Adrenal gland (tissue), 12 donors: ENCODE data around the gene AMN. TPM values are rescaled to one million over a fixed set of nuclear protein-coding genes. Genes with fewer than 3 reads are reported as not detected.

Source experiments
- DNase-seq, 7 donors: peaks; one replicate each; pipeline ENCODE4 v3.0.0-alpha.2; 2019 to 2020
- H3K27ac ChIP-seq, 5 donors: fragments of 200-600 bp; sonication (generic) in 4 of 5; 1 replicate in 3 of 5; 2 replicates in 2 of 5; pipeline versions ENCODE4 v1.5.1 to v1.8.0; 2016 to 2020; ENCODE audit warnings: mild to moderate bottlenecking in 1 of 5
- H3K27me3 ChIP-seq: fragments of 200-600 bp; 2 replicates; pipeline ENCODE4 v1.8.0; 2021
- H3K36me3 ChIP-seq, 2 donors: fragments of 200-600 bp; replicated peaks in 1 of 2; 1 replicate in 1 of 2; 2 replicates in 1 of 2; pipeline versions ENCODE4 v1.5.1 to v1.8.0; 2018 to 2022
- H3K4me1 ChIP-seq, 2 donors: fragments of 200-600 bp; replicated peaks in 1 of 2; 1 replicate in 1 of 2; 2 replicates in 1 of 2; pipeline versions ENCODE4 v1.5.1 to v1.8.0; 2018 to 2021
- H3K4me3 ChIP-seq, 4 donors: fragments of 200-600 bp; sonication (generic) in 3 of 4; one replicate each; pipeline ENCODE4 v1.5.1; 2016 to 2018
- H3K9me3 ChIP-seq, 3 donors: fragments of 200-600 bp; sonication (generic) in 1 of 3; replicated peaks in 1 of 3; 1 replicate in 2 of 3; 2 replicates in 1 of 3; pipeline versions ENCODE4 v1.5.1 to v1.8.0; 2016 to 2021
- CTCF ChIP-seq, 6 experiments: fragments of 450-650 bp in 4 of 6; fragments of 200-600 bp in 2 of 6; sonication (generic) in 1 of 6; IDR thresholded peaks; 1 replicate in 5 of 6; 2 replicates in 1 of 6; pipeline versions ENCODE4 v1.5.1 to v1.8.0; 2016 to 2021; ENCODE audit warnings: antibody characterized with exemption in 6 of 6, mild to moderate bottlenecking in 2 of 6, moderate library complexity in 1 of 6
- POLR2A ChIP-seq, 2 donors: fragments of 450-650 bp; IDR thresholded peaks; one replicate each; pipeline ENCODE4 v1.6.1; 2017; ENCODE audit warnings: antibody characterized with exemption in 2 of 2, mild to moderate bottlenecking in 2 of 2, moderate library complexity in 1 of 2
- WGBS, 4 donors: extraction: QIAGEN DNeasy Blood & Tissue Kit in 2 of 4; methylation state at CpG; one replicate each; pipeline versions ENCODE4 v1.1.5 to v1.1.7; 2013 to 2017; 5-methylcytosine and 5-hydroxymethylcytosine counted together
- intact Hi-C, 2 donors: fragments of 100-400 bp; cut with DNase I; formaldehyde crosslinking; loops; one replicate each; pipeline versions ENCODE4 v1.14.1 to v1.15.0; 2022 to 2023
- polyA plus RNA-seq, 3 donors: library from polyadenylated mRNA; stranded (reverse); fragments of 200-250 nt in 2 of 3; fragments of 350-450 nt in 1 of 3; fragmentation: Illumina TruSeq in 1 of 3; extraction: RNeasy Lipid Tissue Mini Kit (QIAGEN cat#74804) in 1 of 3; gene quantifications; one replicate each; pipeline ENCODE4 v1.2.3, GENCODE V29; 2013 to 2014
- total RNA-seq, 9 donors: library from RNA; depleted of rRNA in 4 of 9; stranded (reverse); fragments of >200 nt in 4 of 9; fragments of 120-200 nt in 1 of 9; fragmentation: NEBNext Ultra II Directional in 1 of 9; extraction: Animal tissue kit (Norgen Biotek cat#: 25700) in 1 of 9; gene quantifications; one replicate each; pipeline versions ENCODE4 v1.1.0 to v1.2.4, GENCODE V29; 2013 to 2023
- donor health status: healthy with polysubstance abuse.
- donor health status: Bipolar disorder and iron deficiency.
- donor health status: DM: yes; HTN: yes; CAD: no.
- donor health status: DM: no; HTN: no; CAD: no.
- donor health status: DM: no; HTN: no; CAD: no.
- donor health status: DM: yes; HTN: yes; CAD: no.

The AMN gene
- total and polyA plus RNA-seq, 12 donors = 0.07 to 3.6 (median 0.35) TPM; not detected in 4

GRCh38 chr14:102883554-102883953, 38.9 kb upstream of the AMN start:
- intact Hi-C loops = no loop called here
- TF ChIP-seq CTCF (IDR thresholded peaks at IDR 0.05) (no peak), POLR2A (IDR thresholded peaks at IDR 0.05) (no peak)
- Histone ChIP-seq H3K4me3 (no peak overlapping the region), H3K27ac (no peak overlapping the region), H3K27me3 (no peaks in the 10 kb centered on the region), H3K36me3 (peaks cover 0 to 8% of the 10 kb centered on the region in 2 donors), H3K9me3 (no peaks in the 10 kb centered on the region), H3K4me1 (no peaks in the 10 kb centered on the region)
- 96 to 98% (median 97%) methylated on average over 14 of the region's 14 CpGs for WGBS, 4 donors
- no peak for DNase-seq

GRCh38 chr14:102885737-102886447, 36.6 kb upstream of the AMN start:
- 95 to 97% (median 97%) methylated on average over 19 to 22 of the region's 22 CpGs for WGBS, 4 donors
- TF ChIP-seq CTCF (IDR thresholded peaks at IDR 0.05) = no peak
- Histone ChIP-seq H3K27ac (no peak overlapping the region), H3K36me3 (peaks cover 0 to 8% of the 10 kb centered on the region in 2 donors), H3K9me3 (no peaks in the 10 kb centered on the region), H3K4me3 (no peak overlapping the region), H3K4me1 (no peaks in the 10 kb centered on the region), H3K27me3 (no peaks in the 10 kb centered on the region)
- no peak for DNase-seq
- intact Hi-C loops = no loop called here

- intact Hi-C loops = no loop called here
- no peaks in the 10 kb centered on the region for H3K27me3 ChIP-seq
- no peak overlapping the region for H3K4me3 ChIP-seq
- H3K36me3 ChIP-seq = peaks cover 0 to 8% of the 10 kb centered on the region in 2 donors
- H3K9me3 ChIP-seq = no peaks in the 10 kb centered on the region
- no peak for DNase-seq
- TF ChIP-seq CTCF (IDR thresholded peaks at IDR 0.05) (no peak), POLR2A (IDR thresholded peaks at IDR 0.05) (no peak)
- no peak overlapping the region for H3K27ac ChIP-seq
- 77 to 87% (median 82%) methylated on average over 1 of the region's 1 CpG for WGBS, 4 donors
- no peaks in the 10 kb centered on the region for H3K4me1 ChIP-seq
Measured at GRCh38 chr14:102888748-102889147, 33.7 kb upstream of the AMN start.

GRCh38 chr14:102889615-102890014, 32.8 kb upstream of the AMN start:
- H3K27ac ChIP-seq = no peak overlapping the region
- no peak overlapping the region for H3K4me3 ChIP-seq
- peaks cover 0 to 8% of the 10 kb centered on the region in 2 donors for H3K36me3 ChIP-seq
- no peak for DNase-seq
- no peaks in the 10 kb centered on the region for H3K9me3 ChIP-seq
- intact Hi-C loops = no loop called here
- H3K4me1 ChIP-seq = no peaks in the 10 kb centered on the region
- no peak for TF ChIP-seq CTCF (IDR thresholded peaks at IDR 0.05)
- no peak for TF ChIP-seq POLR2A (IDR thresholded peaks at IDR 0.05)
- H3K27me3 ChIP-seq = no peaks in the 10 kb centered on the region
- WGBS, 4 donors = 89 to 97% (median 96%) methylated on average over 7 of the region's 7 CpGs
